Hematopoietic multipotent progenitor cell treated with erythropoietin and hydrocortisone succinate and interleukin-3 and kit ligand, for 6 days (in vitro differentiated cells): ENCODE results near the gene MTMR1.

Experiments
- DNase-seq: peaks from one replicate; pipeline ENCODE4 v3.0.0-alpha.2; 2015

Gene MTMR1

GRCh38 chrX:150805736-150806135, 112.5 kb downstream of the MTMR1 start:
- DNase-seq: no peak

GRCh38 chrX:150806827-150807226, 113.6 kb downstream of the MTMR1 start:
- DNase-seq: no peak

GRCh38 chrX:150813922-150814321, 120.7 kb downstream of the MTMR1 start:
- no peak for DNase-seq
